AML-193 (cell line): ENCODE data around the gene OR2T12.
"Not testable (repeated sequence)": the region's sequence is repeated elsewhere in the genome, so short reads cannot be mapped to it uniquely, and the experiment has no call there.

Source experiments
- DNase-seq, 2 experiments: peaks; one replicate each; lab custom pipeline; 2025; lab: John Stamatoyannopoulos, UW

The OR2T12 gene

GRCh38 chr1:248303324-248303723 is at the start of gene OR2T12:
Gene OR2T12 (minus strand): TSS chr1:248303424. CDS start chr1:248295578, 7,846 bp downstream.
- DNase-seq, result no peak

GRCh38 chr1:248348475-248348874 is 45.3 kb upstream of the OR2T12 start, which contains the start of gene OR14C36:
Gene OR14C36 (plus strand): TSS chr1:248348775. CDS start chr1:248348775, 0 bp downstream.
- no peak for DNase-seq

DNA sequence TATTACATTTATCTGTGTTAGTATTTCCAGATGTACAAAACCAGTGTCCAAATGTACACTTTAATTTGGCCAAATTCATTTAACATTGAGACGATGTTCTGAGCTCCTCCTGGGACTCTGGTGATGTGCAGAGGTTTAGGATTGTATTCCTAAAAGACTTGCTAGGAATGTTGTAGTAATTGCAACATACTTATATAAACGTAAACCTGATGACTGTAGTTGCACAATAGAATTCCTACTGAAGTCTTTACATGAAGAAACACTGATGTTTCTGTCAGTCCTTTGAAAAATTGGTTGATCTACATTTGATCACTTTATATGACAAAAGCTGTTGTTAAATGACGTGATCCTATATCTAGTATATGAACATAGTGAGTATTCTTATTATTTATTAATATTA is 40.2 kb upstream of the OR2T12 start:
- DNase-seq, result no peak

DNA sequence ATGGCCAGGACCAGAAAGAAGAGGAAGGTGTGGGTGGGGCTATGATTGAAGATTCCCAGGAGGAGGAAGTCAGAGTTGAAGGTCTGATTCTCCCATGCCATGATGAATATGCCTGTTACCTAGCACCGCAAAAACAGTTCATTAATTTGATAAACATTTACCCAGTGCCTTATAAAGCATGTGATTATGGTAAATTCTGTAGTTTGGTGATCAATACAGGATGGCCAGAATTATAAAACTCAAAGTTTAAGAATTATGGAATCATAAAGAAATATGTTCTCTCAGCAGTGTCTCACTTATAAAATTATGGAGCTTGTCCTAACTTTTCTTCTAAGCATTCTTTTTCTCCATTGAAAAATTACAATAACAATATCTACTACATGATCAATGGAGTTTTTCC is 21.2 kb upstream of the OR2T12 start, which contains the start of gene OR2M7:
OR2M7 (minus strand) TSS at position 101 of the 400 bp plus-strand sequence; CDS start at position 101, 0 bp downstream.
- DNase-seq, result no peak

DNA sequence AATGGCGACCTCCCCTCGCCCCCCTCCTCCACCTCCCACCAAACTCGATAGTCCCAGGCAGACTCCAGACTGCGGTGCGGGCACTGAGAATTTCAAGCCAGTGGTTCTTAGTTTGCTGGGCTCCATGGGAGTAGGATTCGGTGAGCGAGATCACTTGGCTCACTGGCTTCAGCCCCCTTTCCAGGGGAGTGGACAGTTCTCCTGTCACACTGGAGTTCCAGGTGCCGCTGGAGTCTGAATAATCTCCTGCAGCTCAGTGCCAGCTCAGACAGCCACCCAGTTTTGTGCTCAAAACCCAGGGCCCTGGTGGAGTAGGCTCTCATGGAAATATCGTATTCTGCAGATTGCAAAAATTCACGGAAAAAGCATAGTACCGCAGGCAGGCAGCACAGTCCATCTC is 13.6 kb upstream of the OR2T12 start:
- DNase-seq, result no peak

DNA sequence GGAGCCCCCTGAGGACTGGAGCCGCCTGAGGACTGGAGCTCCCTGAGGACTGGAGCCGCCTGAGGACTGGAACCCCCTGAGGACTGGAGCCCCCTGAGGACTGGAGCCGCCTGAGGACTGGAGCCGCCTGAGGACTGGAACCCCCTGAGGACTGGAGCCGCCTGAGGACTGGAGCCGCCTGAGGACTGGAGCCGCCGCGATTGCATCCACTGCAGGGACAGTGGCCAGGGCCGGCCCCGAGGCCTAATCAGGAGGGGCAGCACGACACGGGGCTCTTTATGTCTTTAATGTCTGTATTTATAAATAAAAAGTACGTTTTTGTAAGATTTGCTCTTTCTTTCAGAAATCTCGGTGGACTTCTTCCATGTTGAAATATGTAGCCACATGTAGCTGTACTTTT is 3.5 kb upstream of the OR2T12 start:
- DNase-seq, result not testable (repeated sequence)

DNA sequence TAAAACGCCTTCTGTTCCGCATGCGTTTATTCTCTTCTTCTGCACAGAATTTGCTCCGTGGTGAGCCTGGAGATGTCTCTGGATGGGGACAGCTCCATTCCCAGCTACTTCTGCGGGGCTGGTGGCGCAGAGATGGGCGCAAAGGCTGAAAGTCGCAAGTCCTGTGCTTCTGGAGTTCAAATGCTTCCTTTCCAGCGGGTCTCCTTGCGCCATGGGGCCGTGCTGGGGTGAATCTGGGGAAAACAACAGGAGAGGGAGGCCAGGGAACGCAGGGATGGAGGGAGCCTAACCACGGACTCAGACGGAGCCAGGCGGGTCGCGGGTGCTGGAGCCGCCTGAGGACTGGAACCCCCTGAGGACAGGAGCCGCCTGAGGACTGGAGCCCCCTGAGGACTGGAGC is 2.9 kb upstream of the OR2T12 start:
- DNase-seq, result no peak

DNA sequence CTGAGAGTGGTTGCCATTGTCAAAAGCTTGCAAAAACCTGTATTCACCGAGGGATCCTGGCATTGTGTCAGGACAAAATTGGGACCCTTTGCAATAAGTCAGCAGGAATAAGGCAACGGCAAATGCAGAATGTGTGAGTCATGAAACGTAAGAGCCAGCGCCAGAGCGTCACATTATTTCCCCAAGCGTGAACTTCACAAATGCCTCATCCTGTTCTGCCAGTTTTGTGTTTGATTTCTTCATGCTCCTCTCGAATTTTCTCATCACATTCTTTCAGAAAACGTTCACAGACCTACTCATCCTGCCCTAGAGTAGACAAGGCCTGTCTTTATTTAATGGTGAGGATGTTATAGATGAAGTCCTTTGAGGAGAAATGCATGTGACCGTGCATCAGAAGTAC is 2.4 kb upstream of the OR2T12 start:
- DNase-seq, result not testable (repeated sequence)

DNA sequence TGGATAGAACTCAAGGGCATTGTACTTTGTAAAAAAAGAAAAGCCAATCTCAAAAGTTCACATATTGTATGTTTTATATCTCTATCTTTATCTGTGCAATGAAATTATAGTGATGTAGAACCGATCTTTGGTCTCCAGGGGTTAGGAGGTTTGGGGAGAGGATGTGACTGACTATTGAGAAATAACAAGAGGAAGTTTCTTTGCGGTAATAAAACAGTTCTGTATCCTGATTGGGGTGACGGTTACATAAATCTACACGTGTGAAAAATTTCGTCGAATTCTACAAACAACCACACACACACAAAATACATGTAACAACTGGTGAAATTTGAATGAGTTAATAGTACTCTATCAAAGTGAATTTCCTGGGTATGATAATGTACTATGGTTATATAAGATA is 14.8 kb downstream of the OR2T12 start:
- DNase-seq, result peak; percentile 52 to 53

GRCh38 chr1:248277876-248278275 is 25.3 kb downstream of the OR2T12 start, which contains the start of gene OR2T33:
Gene OR2T33 (minus strand): TSS chr1:248277976. CDS start chr1:248273814, 4,162 bp downstream.
- no peak for DNase-seq

DNA sequence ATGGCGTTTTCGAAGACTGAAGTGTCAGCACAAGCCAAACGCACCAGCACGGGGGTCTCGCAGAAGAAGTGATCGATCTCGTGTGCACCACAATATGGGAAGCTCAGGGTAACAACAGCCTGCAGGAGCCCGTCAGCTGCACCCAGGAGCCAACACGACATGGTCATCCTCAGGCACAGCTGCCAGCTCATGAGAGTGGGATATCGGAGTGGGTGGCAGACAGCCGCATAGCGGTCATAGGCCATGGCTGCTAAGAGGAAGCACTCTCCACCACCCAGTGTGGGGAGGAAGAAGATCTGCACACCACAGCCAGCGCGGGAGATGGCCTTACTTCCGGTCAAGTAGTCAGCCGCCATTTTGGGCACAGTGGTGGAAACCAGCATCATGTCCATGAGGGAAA is 30.0 kb downstream of the OR2T12 start:
- not testable (repeated sequence) for DNase-seq

GRCh38 chr1:248268178-248268577 is 35.0 kb downstream of the OR2T12 start:
- no peak for DNase-seq

DNA sequence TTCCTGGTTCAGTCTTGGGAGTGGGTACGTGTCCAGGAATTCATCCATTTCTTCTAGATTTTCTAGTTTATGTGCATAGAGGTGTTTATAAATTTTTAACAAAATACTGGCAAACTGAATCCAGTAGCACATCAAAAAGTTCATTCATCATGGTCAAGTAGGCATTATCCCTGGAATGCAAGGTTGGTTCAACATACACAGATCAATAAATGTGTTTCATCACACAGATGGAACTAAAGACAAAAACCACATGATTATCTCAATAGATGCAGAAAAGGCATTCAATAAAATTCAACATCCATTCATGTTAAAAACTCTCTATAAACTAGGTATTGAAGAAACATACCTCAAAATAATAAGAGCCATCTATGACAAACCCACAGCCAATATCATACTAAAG is 43.9 kb downstream of the OR2T12 start:
- not testable (repeated sequence) for DNase-seq

DNA sequence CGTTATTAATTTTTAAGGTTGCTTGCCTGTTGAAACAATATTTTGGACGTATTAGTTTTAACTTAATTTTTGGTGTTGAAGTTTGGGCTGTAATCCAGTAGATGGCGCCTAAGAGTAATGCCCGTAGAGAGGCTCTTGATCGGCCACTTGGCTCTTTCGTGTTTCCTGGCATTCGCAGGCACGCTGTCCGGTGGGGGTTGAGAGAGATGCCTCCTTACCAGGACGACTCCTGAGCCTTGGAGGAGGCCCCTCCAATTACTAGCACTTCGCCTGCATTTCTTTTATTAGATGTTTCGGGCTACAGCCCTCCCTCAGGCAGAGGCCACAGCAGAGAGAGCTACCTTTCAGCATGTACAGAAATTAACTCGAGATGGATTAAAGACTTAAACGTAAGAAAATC is 60.0 kb downstream of the OR2T12 start:
- DNase-seq, result peak; percentile 60 to 72
